MCF 10A (cell line): ENCODE measurements around the gene CPEB1. TPM values are rescaled to one million over a fixed set of nuclear protein-coding genes. Genes with fewer than 3 reads are reported as not detected.

Experiments
- BruUV-seq: library from RNA; stranded (reverse); fragments of 400-500 nt; replicated peaks from 2 replicates; lab custom pipeline; 2021; lab: Mats Ljungman, UMichigan
- CTCF ChIA-PET: fragments of 300-600 bp; sonication (Branson Sonifier 250); formaldehyde crosslinking; extraction: SDS; loops from one replicate; lab custom pipeline; 2021; ENCODE audit warnings: antibody characterized with exemption, inconsistent platforms; lab: Yijun Ruan, JAX
- POLR2A ChIA-PET: fragments of 300-600, 350-650 bp; sonication (Branson Sonifier 250); formaldehyde crosslinking; extraction: SDS; loops from one replicate; lab custom pipeline; 2020; ENCODE audit warnings: antibody characterized with exemption, inconsistent platforms; lab: Yijun Ruan, JAX
- DNase-seq: peaks from one replicate; pipeline ENCODE4 v3.0.0-alpha.2; 2018; ENCODE audit not compliant: unreplicated experiment
- H3K27ac Mint-ChIP-seq: one replicate; pipeline ENCODE4 v1.8.0; 2022; ENCODE audit warnings: mild to moderate bottlenecking, low read depth, mixed read lengths; ENCODE audit not compliant: unreplicated experiment
- H3K27me3 Mint-ChIP-seq: one replicate; pipeline ENCODE4 v1.8.0; 2022; ENCODE audit warnings: mixed read lengths; ENCODE audit not compliant: insufficient read depth, unreplicated experiment
- H3K36me3 Mint-ChIP-seq: one replicate; pipeline ENCODE4 v1.8.0; 2022; ENCODE audit warnings: mild to moderate bottlenecking, moderate library complexity, mixed read lengths; ENCODE audit not compliant: insufficient read depth, unreplicated experiment
- H3K4me1 Mint-ChIP-seq: one replicate; pipeline ENCODE4 v1.8.0; 2022; ENCODE audit warnings: mixed read lengths; ENCODE audit not compliant: insufficient read depth, unreplicated experiment
- H3K4me3 Mint-ChIP-seq: one replicate; pipeline ENCODE4 v1.8.0; 2022; ENCODE audit warnings: mild to moderate bottlenecking, moderate library complexity, mixed read lengths; ENCODE audit not compliant: unreplicated experiment
- H3K9me3 Mint-ChIP-seq: one replicate; pipeline ENCODE4 v1.8.0; 2022; ENCODE audit warnings: mixed read lengths; ENCODE audit not compliant: unreplicated experiment
- CTCF ChIP-seq: fragments of 200-600 bp; IDR thresholded peaks from one replicate; pipeline ENCODE4 v1.8.0; 2022; ENCODE audit warnings: antibody characterized with exemption, mild to moderate bottlenecking; ENCODE audit not compliant: unreplicated experiment
- intact Hi-C: fragments of 100-400 bp; cut with micrococcal nuclease; formaldehyde crosslinking; loops from 2 replicates; pipeline ENCODE4 v1.14.1; 2022
- total RNA-seq: library from RNA; stranded (reverse); gene quantifications from 2 replicates; pipeline ENCODE4 v1.2.3, GENCODE V29; 2022

CPEB1 gene
- total RNA-seq, 1 experiment from 2014 or later = not detected

DNA sequence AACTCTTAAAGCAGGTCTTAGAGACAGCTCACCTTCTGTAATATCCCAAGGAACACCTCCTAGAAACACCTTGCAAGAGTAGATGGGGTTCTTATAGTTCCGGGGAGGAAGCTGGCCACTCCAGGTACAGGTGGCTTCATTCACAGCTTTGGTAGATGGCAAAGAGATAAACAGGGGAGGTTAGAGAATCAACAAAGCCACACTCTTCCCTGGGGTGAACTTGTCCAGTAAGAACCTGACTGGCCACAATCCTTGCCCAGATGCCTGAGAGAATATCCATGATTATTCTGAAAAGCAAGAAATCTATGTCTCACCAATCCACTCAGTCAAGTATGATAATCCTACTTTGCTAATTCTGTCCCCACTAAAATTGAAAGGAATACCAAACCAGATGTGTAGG, 93.3 kb downstream of the CPEB1 start:
- no peak for TF ChIP-seq CTCF
- Mint-ChIP-seq H3K27ac (no peak overlapping the region), H3K4me1 (peaks cover 21% of the 10 kb centered on the region), H3K27me3 (no peaks in the 10 kb centered on the region), H3K4me3 (no peak overlapping the region), H3K9me3 (no peaks in the 10 kb centered on the region), H3K36me3 (no peaks in the 10 kb centered on the region)
- ChIA-PET CTCF (interaction anchor here (0.7 kb wide), 1 partner anchor 105 kb away, joined by 3 read pairs; no protein-coding TSS in a partner anchor), POLR2A (interaction anchor here (0.7 to 2.0 kb wide), 3 partner anchors 10 to 196 kb away, joined by 3 to 11 read pairs (median 4); partner anchors contain the start of gene RPS17)
- BruUV-seq = no TSS peak
- DNase-seq = no peak
- intact Hi-C loops = no loop called here

- CTCF ChIA-PET = interaction anchor here (0.5 to 0.7 kb wide), 3 partner anchors 198 to 256 kb away, joined by 3 to 4 read pairs (median 3); partner anchors contain the start of gene WHAMM
- no TSS peak for BruUV-seq
- no peaks in the 10 kb centered on the region for H3K9me3 Mint-ChIP-seq
Observed at GRCh38 chr15:82552861-82553260, 94.3 kb downstream of the CPEB1 start.

DNA sequence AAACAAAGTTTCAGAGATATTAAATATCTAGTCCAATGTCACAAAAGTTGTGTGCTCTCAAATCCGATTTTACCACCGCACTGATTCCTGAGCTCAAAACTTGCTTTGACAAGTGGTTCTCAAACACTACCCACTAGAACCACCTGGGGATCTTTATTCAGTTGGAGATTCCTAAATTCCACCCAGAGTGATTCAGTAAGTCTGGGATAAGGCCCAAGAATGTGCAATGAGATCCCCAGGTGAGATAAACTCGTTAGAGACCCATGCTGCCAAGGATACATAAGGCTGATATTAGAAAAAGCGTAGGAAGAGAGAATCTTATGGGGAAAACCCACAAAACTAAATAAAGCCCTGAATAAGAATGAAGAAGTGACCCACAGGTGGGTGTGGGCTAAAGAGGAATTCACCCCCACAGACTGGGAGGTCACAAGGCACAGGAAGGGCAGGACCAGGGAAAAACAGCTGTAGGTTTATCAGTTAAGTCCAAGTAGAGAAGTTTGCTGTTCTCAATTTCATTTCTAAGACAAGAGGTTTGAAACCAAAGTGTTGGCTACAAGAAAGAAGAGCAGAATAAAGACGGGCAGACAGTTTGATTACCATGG, 95.4 kb downstream of the CPEB1 start:
- no peaks in the 10 kb centered on the region for H3K36me3 Mint-ChIP-seq
- H3K27ac Mint-ChIP-seq = no peak overlapping the region
- TF ChIP-seq CTCF = no peak
- ChIA-PET POLR2A (interaction anchor here (0.7 to 2.0 kb wide), 10 partner anchors 9 to 466 kb away, joined by 3 to 25 read pairs (median 6); partner anchors contain the start of gene RPS17), CTCF (interaction anchor here (0.6 to 1.7 kb wide), 3 partner anchors 9 to 174 kb away, joined by 3 to 11 read pairs (median 5); partner anchors contain the start of gene RPS17)
- DNase-seq = peak; percentile 39
- no peaks in the 10 kb centered on the region for H3K27me3 Mint-ChIP-seq
- intact Hi-C loops = no loop called here
- H3K9me3 Mint-ChIP-seq = no peaks in the 10 kb centered on the region
- no TSS peak for BruUV-seq
- H3K4me1 Mint-ChIP-seq = peaks cover 21% of the 10 kb centered on the region
- no peak overlapping the region for H3K4me3 Mint-ChIP-seq

More at GRCh38 chr15:82552861-82553260, 94.3 kb downstream of the CPEB1 start:
- TF ChIP-seq CTCF = no peak
- Mint-ChIP-seq H3K27me3 (no peaks in the 10 kb centered on the region), H3K4me1 (peaks cover 21% of the 10 kb centered on the region), H3K4me3 (no peak overlapping the region), H3K36me3 (no peaks in the 10 kb centered on the region), H3K27ac (no peak overlapping the region)
- intact Hi-C loops = no loop called here
- POLR2A ChIA-PET = interaction anchor here (0.6 to 2.0 kb wide), 3 partner anchors 13 to 197 kb away, joined by 3 to 11 read pairs (median 3); partner anchors contain the start of gene RPS17
- no peak for DNase-seq

- DNase-seq = no peak
- no peaks in the 10 kb centered on the region for H3K27me3 Mint-ChIP-seq
- POLR2A ChIA-PET = interaction anchor here (0.8 kb wide), 1 partner anchor 8 kb away, joined by 3 read pairs; no protein-coding TSS in a partner anchor
- CTCF ChIA-PET = interaction anchor here (0.5 to 1.2 kb wide), 2 partner anchors 9 to 1017 kb away, joined by 3 read pairs; partner anchors contain the start of gene RPS17
- no peak overlapping the region for H3K4me3 Mint-ChIP-seq
- no peak for TF ChIP-seq CTCF
- intact Hi-C loops = no loop called here
- H3K9me3 Mint-ChIP-seq = no peaks in the 10 kb centered on the region
- H3K36me3 Mint-ChIP-seq = no peaks in the 10 kb centered on the region
- H3K4me1 Mint-ChIP-seq = peaks cover 21% of the 10 kb centered on the region
- no peak overlapping the region for H3K27ac Mint-ChIP-seq
- BruUV-seq = no TSS peak
Observed at GRCh38 chr15:82549199-82549665, 97.9 kb downstream of the CPEB1 start.
